ENCODE data around the gene CANT1.
A peak's percentile ranks its signal among the peaks of the same experiment; 100 is the strongest.

The CANT1 gene

DNA sequence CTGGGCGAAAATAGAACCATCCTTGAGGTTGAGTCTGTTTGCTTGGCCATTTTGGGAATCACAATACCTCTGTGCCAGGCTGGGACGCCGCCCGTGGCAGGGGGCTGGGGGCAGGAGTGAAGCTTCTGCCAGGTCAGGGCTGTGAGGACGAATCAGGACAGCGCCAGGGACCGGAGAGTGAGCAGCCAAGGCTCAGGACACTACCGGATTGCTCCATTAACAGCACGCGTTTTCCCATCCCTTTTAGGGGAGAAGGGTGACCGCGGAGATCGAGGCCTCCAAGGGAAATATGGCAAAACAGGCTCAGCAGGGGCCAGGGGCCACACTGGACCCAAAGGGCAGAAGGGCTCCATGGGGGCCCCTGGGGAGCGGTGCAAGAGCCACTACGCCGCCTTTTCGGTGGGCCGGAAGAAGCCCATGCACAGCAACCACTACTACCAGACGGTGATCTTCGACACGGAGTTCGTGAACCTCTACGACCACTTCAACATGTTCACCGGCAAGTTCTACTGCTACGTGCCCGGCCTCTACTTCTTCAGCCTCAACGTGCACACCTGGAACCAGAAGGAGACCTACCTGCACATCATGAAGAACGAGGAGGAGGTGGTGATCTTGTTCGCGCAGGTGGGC, 37.8 kb upstream of the CANT1 start:
- FAIRE-seq (no peak), DNase-seq (ENCODE audit: insufficient read length, low spot score) (no peak)
- TF ChIP-seq POLR2A (IDR thresholded peaks at IDR 0.05; ENCODE audit: low read depth, low read length) = no peak

GRCh38 chr17:79046916-79047280, 37.3 kb upstream of the CANT1 start:
- DNase-seq (ENCODE audit: insufficient read length, low spot score) (no peak), FAIRE-seq (no peak)
- no peak for TF ChIP-seq POLR2A (IDR thresholded peaks at IDR 0.05; ENCODE audit: low read depth, low read length)

DNA sequence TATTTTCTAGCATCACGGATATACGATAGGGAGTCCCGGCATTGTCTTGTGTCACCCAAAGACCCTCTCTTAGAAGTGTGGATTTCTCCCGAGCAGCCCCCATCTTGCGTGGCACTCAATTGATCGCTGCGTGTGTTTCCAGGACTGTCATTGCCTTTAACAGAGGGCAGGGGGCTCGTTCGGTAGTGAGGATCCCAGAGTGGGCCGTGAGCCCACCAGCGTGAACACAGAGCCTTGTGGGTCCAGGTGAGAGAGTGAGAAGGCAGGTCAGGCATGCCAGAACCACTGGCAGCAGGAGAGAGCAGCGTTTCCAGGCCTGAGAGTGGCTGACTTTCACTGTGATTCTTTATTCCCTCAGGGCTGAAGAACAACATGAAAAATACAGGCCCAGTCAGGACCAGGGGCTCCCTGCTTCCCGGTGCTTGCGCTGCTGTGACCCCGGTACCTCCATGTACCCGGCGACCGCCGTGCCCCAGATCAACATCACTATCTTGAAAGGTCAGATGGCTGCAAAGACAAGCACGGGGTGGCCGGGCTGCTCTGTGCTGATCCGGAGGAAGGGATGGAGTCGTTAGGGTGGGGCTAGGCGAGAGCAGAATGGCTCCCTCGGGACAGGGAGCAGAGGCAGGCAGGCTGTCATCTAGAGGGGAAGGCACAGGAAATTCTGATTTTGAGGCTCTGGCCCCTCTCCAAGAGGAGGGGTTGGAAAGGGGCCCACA, 36.8 kb upstream of the CANT1 start:
- FAIRE-seq (no peak), DNase-seq (ENCODE audit: insufficient read length, low spot score) (no peak)
- TF ChIP-seq POLR2A (IDR thresholded peaks at IDR 0.05; ENCODE audit: low read depth, low read length) = no peak

- no peak for TF ChIP-seq POLR2A (IDR thresholded peaks at IDR 0.05; ENCODE audit: low read depth, low read length)
- DNase-seq (ENCODE audit: insufficient read length, low spot score) = peak; percentile 72
Measured at GRCh38 chr17:79045842-79046196, 36.3 kb upstream of the CANT1 start.

GRCh38 chr17:79045001-79045729, 35.6 kb upstream of the CANT1 start:
- TF ChIP-seq POLR2A (IDR thresholded peaks at IDR 0.05; ENCODE audit: low read depth, low read length) = no peak
- FAIRE-seq (no peak), DNase-seq (ENCODE audit: insufficient read length, low spot score) (no peak)

More at GRCh38 chr17:79045842-79046196, 36.3 kb upstream of the CANT1 start:
- FAIRE-seq = no peak

GRCh38 chr17:79044462-79044861, 34.9 kb upstream of the CANT1 start:
- no peak for FAIRE-seq
- DNase-seq (ENCODE audit: insufficient read length, low spot score) = no peak
- TF ChIP-seq POLR2A (IDR thresholded peaks at IDR 0.05; ENCODE audit: low read depth, low read length) = no peak

DNA sequence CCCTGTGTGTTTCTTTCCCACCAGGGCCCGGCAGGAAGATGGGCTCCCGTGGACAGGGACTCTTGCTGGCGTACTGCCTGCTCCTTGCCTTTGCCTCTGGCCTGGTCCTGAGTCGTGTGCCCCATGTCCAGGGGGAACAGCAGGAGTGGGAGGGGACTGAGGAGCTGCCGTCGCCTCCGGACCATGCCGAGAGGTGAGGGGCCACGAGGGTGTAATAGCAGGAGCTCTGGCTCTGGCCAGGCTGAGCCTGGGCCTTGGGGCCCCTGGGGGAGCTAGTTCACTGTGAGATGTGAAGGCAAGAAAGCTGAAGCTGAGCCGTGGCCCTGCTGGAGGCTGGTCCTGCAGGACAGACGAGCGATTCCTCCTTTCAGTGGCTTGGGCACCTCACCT, 34.4 kb upstream of the CANT1 start:
- DNase-seq (ENCODE audit: insufficient read length, low spot score) = no peak
- FAIRE-seq = no peak
- TF ChIP-seq POLR2A (IDR thresholded peaks at IDR 0.05; ENCODE audit: low read depth, low read length) = no peak

DNA sequence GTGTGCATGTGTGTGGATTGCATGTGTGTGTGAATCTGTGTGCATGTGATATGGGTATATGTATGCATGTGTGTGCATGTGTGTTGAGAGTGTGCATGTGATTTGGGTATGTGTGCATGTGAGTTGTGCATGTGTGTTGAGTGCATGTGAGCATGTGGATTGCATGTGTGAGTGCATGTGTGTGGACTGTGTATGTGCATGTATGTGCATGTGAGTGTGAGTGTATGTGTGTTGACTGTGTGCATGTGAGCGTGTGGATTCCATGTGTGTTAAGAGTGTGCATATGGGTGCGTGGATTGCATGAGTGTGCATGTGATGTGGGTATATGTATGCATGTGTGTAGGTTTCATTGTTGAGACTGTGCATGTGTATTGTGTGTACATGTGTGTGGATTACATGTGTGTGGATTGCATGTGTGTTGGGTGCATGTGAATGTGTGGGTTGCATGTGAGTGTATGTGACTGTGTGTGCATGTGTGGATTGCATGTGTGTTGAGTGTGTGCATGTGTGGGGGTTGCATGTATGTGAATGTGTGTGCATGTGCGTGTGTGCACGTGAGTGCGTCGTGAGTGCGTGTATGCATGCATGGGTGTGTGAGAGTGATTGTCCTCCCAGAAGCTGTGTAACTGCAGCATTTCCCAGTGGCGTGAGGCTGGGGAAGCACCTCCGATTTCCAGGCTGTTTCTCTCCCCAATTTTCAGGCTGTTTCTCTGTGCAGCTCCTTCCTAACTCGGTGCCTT, 33.8 kb upstream of the CANT1 start:
- no peak for FAIRE-seq
- TF ChIP-seq POLR2A (IDR thresholded peaks at IDR 0.05; ENCODE audit: low read depth, low read length) = no peak
- no peak for DNase-seq (ENCODE audit: insufficient read length, low spot score)

DNA sequence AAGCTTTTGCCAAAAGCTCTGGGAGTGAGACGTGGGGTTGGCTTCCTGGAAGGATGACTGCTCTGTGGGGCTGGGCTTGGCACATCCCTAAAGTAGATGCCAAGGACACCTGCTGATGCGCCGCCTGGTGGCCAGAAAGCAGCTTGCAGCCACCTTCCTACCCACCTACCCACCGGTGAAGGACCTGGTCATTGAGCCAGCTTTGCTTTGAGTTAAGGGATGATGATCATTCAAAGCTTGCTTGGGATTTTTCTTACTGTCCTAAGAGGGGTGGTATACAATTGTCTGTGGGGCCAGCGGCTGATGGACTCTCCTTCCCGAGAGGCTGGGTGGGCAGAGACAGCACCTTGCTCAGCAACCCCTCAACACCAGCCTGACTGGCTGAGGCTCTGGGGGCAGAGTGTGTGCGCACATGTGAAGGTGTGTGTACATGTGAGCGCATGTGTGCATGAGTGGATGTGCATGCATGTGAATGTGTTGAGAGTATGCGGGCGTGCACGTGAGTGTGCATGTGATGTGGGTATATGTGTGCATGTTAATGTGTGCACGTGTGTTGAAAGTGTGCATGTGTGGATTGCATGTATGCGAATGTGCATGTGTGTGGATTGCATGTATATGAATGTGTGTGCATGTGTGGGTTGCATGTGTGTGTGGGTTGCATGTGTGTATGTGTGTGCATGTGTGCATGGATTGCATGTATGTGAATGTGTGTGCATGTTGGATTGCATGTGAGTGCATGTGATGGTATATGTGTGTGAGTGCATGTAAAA, 33.0 kb upstream of the CANT1 start:
- peak; percentile 87 for DNase-seq (ENCODE audit: insufficient read length, low spot score)
- no peak for TF ChIP-seq POLR2A (IDR thresholded peaks at IDR 0.05; ENCODE audit: low read depth, low read length)
- no peak for FAIRE-seq

- FAIRE-seq = no peak
- no peak for TF ChIP-seq POLR2A (IDR thresholded peaks at IDR 0.05; ENCODE audit: low read depth, low read length)
- no peak for DNase-seq (ENCODE audit: insufficient read length, low spot score)
Measured at GRCh38 chr17:79041723-79042420, 32.3 kb upstream of the CANT1 start.

DNA sequence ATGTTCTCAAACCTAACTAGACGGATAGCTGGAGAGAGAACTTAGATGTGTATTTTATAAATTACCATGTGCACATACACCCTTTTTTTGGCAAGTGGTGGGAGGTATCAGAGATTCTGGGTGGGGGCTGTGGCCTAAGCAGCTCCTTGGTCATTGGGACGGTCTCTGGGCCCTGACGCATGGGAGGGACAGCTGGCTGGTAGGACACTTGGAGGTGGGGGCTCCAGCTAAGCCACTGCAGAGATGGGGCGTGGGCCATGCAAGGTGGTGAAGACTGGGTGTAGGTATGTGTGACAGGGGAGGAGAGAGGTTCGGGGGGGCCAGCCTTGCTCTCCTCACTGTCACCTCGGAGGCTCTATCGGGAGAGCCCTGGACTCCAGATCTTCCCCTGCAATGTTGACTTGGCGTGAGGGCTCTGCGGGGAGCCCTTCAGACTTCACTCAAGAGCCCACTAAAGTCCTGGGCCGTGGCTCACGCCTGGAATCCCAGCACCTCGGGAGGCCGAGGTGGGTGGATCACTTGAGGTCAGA, 31.5 kb upstream of the CANT1 start:
- DNase-seq (ENCODE audit: insufficient read length, low spot score) = no peak
- no peak for TF ChIP-seq POLR2A (IDR thresholded peaks at IDR 0.05; ENCODE audit: low read depth, low read length)
- no peak for FAIRE-seq

- FAIRE-seq = no peak
- no peak for DNase-seq (ENCODE audit: insufficient read length, low spot score)
- no peak for TF ChIP-seq POLR2A (IDR thresholded peaks at IDR 0.05; ENCODE audit: low read depth, low read length)
Measured at GRCh38 chr17:79039886-79040285, 30.3 kb upstream of the CANT1 start.

- no peak for TF ChIP-seq POLR2A (IDR thresholded peaks at IDR 0.05; ENCODE audit: low read depth, low read length)
- FAIRE-seq (no peak), DNase-seq (ENCODE audit: insufficient read length, low spot score) (no peak)
Measured at GRCh38 chr17:79039171-79039570, 29.6 kb upstream of the CANT1 start.
